H9 (cell line): Measurements from ENCODE around the gene CTH. TPM values are rescaled to one million over a fixed set of nuclear protein-coding genes. Genes with fewer than 3 reads are reported as not detected.
"Not testable (repeated sequence)": the region's sequence is repeated elsewhere in the genome, so short reads cannot be mapped to it uniquely, and the experiment has no call there.

Experiments
- DNase-seq: peaks from one replicate; pipeline ENCODE4 v3.0.0-alpha.2; 2017
- H2AFZ ChIP-seq: one replicate; pipeline ENCODE4 v1.6.1; 2013; ENCODE audit warnings: mild to moderate bottlenecking, low read length, control low read depth, moderate library complexity
- H2AK5ac ChIP-seq: 2 replicates; pipeline ENCODE4 v1.6.1; 2013; ENCODE audit warnings: low read length, control low read depth, mixed read lengths; ENCODE audit not compliant: insufficient read length
- H2BK120ac ChIP-seq: one replicate; pipeline ENCODE4 v1.6.1; 2013; ENCODE audit warnings: low read depth, mild to moderate bottlenecking, low read length, control low read depth, inconsistent platforms; ENCODE audit not compliant: poor library complexity, severe bottlenecking
- H2BK12ac ChIP-seq: 2 replicates; pipeline ENCODE4 v1.6.1; 2013; ENCODE audit warnings: low read length, control low read depth, mixed read lengths, low read depth; ENCODE audit not compliant: insufficient read length
- H2BK15ac ChIP-seq: 2 replicates; pipeline ENCODE4 v1.6.1; 2013; ENCODE audit warnings: low read depth, low read length, control low read depth
- H2BK20ac ChIP-seq: one replicate; pipeline ENCODE4 v1.6.1; 2013; ENCODE audit warnings: low read depth, mild to moderate bottlenecking, low read length, control low read depth, inconsistent platforms; ENCODE audit not compliant: poor library complexity, severe bottlenecking
- H2BK5ac ChIP-seq: 2 replicates; pipeline ENCODE4 v1.6.1; 2013; ENCODE audit warnings: low read length, control low read depth, mixed read lengths; ENCODE audit not compliant: insufficient read length
- H3K14ac ChIP-seq: 2 replicates; pipeline ENCODE4 v1.6.1; 2013; ENCODE audit warnings: low read length, control low read depth; ENCODE audit not compliant: insufficient read depth
- H3K18ac ChIP-seq: 2 replicates; pipeline ENCODE4 v1.6.1; 2013; ENCODE audit warnings: low read depth, mild to moderate bottlenecking, mixed read lengths, low read length, control low read depth; ENCODE audit not compliant: insufficient read length
- H3K23ac ChIP-seq: 2 replicates; pipeline ENCODE4 v1.6.1; 2013; ENCODE audit warnings: low read length, control low read depth, mixed read lengths, low read depth; ENCODE audit not compliant: insufficient read length
- H3K23me2 ChIP-seq: 2 replicates; pipeline ENCODE4 v1.6.1; 2013; ENCODE audit warnings: low read depth, mild to moderate bottlenecking, mixed read lengths, low read length, control low read depth; ENCODE audit not compliant: insufficient read length, poor library complexity, severe bottlenecking
- H3K27ac ChIP-seq: 2 replicates; pipeline ENCODE4 v1.5.1; 2013; ENCODE audit warnings: low read length, control low read depth, mixed read lengths, low read depth; ENCODE audit not compliant: insufficient read length
- H3K27me3 ChIP-seq: 2 replicates; pipeline ENCODE4 v1.6.1; 2013; ENCODE audit warnings: low read length, control low read depth, inconsistent platforms; ENCODE audit not compliant: insufficient read depth
- H3K4ac ChIP-seq: 2 replicates; pipeline ENCODE4 v1.6.1; 2013; ENCODE audit warnings: low read depth, mild to moderate bottlenecking, control low read depth, inconsistent platforms, low read length, moderate library complexity
- H3K4me1 ChIP-seq: 2 replicates; pipeline ENCODE4 v1.6.1; 2013; ENCODE audit warnings: low read length, control low read depth, inconsistent platforms; ENCODE audit not compliant: insufficient read depth
- H3K4me2 ChIP-seq: 2 replicates; pipeline ENCODE4 v1.6.1; 2013; ENCODE audit warnings: low read length, control low read depth, mixed read lengths; ENCODE audit not compliant: insufficient read length, insufficient read depth
- H3K56ac ChIP-seq: 2 replicates; pipeline ENCODE4 v1.6.1; 2013; ENCODE audit warnings: low read depth, mild to moderate bottlenecking, mixed read lengths, low read length, control low read depth; ENCODE audit not compliant: insufficient read length
- H3K79me1 ChIP-seq: 2 replicates; pipeline ENCODE4 v1.6.1; 2013; ENCODE audit warnings: low read depth, mild to moderate bottlenecking, moderate library complexity, low read length, control low read depth, inconsistent platforms; ENCODE audit not compliant: insufficient read depth, poor library complexity, severe bottlenecking
- H3K79me2 ChIP-seq: 2 replicates; pipeline ENCODE4 v1.6.1; 2013; ENCODE audit warnings: low read length, control low read depth, inconsistent platforms; ENCODE audit not compliant: insufficient read depth
- H3K9ac ChIP-seq: 2 replicates; pipeline ENCODE4 v1.6.1; 2013; ENCODE audit warnings: low read length, control low read depth, mixed read lengths; ENCODE audit not compliant: insufficient read length; ENCODE audit errors: extremely low read depth
- H3K9me3 ChIP-seq: one replicate; pipeline ENCODE4 v1.6.1; 2013; ENCODE audit warnings: low read depth, low read length, inconsistent platforms; ENCODE audit not compliant: control insufficient read depth
- H3T11ph ChIP-seq: one replicate; pipeline ENCODE4 v1.6.1; 2013; ENCODE audit warnings: mild to moderate bottlenecking, low read length, control low read depth, inconsistent platforms
- H4K20me1 ChIP-seq: one replicate; pipeline ENCODE4 v1.6.1; 2013; ENCODE audit not compliant: control insufficient read depth, insufficient read length, insufficient read depth
- H4K5ac ChIP-seq: 2 replicates; pipeline ENCODE4 v1.6.1; 2013; ENCODE audit warnings: low read depth, mild to moderate bottlenecking, mixed read lengths, low read length, control low read depth; ENCODE audit not compliant: insufficient read length
- H4K8ac ChIP-seq: replicated peaks from 2 replicates; pipeline ENCODE4 v1.6.1; 2013; ENCODE audit warnings: low read length, control low read depth, mixed read lengths, low read depth; ENCODE audit not compliant: insufficient read length
- H4K91ac ChIP-seq: 2 replicates; pipeline ENCODE4 v1.6.1; 2013; ENCODE audit warnings: low read depth, mild to moderate bottlenecking, moderate library complexity, mixed read lengths, low read length, control low read depth; ENCODE audit not compliant: insufficient read length
- H3K27ac Mint-ChIP-seq, 3 experiments: 2 replicates in 2 of 3; 3 replicates in 1 of 3; pipeline ENCODE4 v1.8.0; 2020 to 2021; ENCODE audit warnings: mixed read lengths in 3 of 3, mild to moderate bottlenecking in 1 of 3, moderate library complexity in 1 of 3
- H3K27me3 Mint-ChIP-seq: 2 replicates; pipeline ENCODE4 v1.8.0; 2021; ENCODE audit warnings: low read depth, mild to moderate bottlenecking, moderate library complexity, mixed read lengths
- H3K36me3 Mint-ChIP-seq, 3 experiments: 2 replicates in 2 of 3; 3 replicates in 1 of 3; pipeline ENCODE4 v1.8.0; 2020 to 2021; ENCODE audit warnings: low read depth in 3 of 3, mixed read lengths in 3 of 3; ENCODE audit not compliant: insufficient read depth in 1 of 3
- H3K4me1 Mint-ChIP-seq, 2 experiments: 2 replicates each; pipeline ENCODE4 v1.8.0; 2020; ENCODE audit warnings: mixed read lengths in 2 of 2
- H3K4me3 Mint-ChIP-seq, 2 experiments: 2 replicates in 1 of 2; 3 replicates in 1 of 2; pipeline ENCODE4 v1.8.0; 2020 to 2021; ENCODE audit warnings: mild to moderate bottlenecking in 2 of 2, mixed read lengths in 2 of 2, moderate library complexity in 1 of 2
- H3K9me3 Mint-ChIP-seq, 2 experiments: 2 replicates in 1 of 2; 3 replicates in 1 of 2; pipeline ENCODE4 v1.8.0; 2020; ENCODE audit warnings: mild to moderate bottlenecking in 2 of 2, mixed read lengths in 2 of 2, moderate library complexity in 1 of 2
- WGBS: extraction: QIAGEN DNeasy Blood & Tissue Kit; methylation state at CpG from one replicate; pipeline ENCODE4 v1.1.7; 2013; ENCODE audit warnings: missing lambda C conversion rate, low lambda C conversion rate, mixed read lengths; ENCODE audit not compliant: insufficient read length; ENCODE audit errors: extremely low coverage; 5-methylcytosine and 5-hydroxymethylcytosine counted together
- total RNA-seq: library from RNA; stranded (reverse); gene quantifications from 2 replicates; pipeline ENCODE4 v1.2.1, GENCODE V29; 2021
- TF ChIP-seq, protein P1 (sequence below): fragments of 200-600 bp; sonication (generic); conservative IDR thresholded peaks from 3 replicates; pipeline ENCODE4 v1.8.0; 2021; ENCODE audit warnings: antibody characterized with exemption, mild to moderate bottlenecking

CTH gene
- total RNA-seq, 1 experiment from 2014 or later = 15.5 TPM

DNA sequence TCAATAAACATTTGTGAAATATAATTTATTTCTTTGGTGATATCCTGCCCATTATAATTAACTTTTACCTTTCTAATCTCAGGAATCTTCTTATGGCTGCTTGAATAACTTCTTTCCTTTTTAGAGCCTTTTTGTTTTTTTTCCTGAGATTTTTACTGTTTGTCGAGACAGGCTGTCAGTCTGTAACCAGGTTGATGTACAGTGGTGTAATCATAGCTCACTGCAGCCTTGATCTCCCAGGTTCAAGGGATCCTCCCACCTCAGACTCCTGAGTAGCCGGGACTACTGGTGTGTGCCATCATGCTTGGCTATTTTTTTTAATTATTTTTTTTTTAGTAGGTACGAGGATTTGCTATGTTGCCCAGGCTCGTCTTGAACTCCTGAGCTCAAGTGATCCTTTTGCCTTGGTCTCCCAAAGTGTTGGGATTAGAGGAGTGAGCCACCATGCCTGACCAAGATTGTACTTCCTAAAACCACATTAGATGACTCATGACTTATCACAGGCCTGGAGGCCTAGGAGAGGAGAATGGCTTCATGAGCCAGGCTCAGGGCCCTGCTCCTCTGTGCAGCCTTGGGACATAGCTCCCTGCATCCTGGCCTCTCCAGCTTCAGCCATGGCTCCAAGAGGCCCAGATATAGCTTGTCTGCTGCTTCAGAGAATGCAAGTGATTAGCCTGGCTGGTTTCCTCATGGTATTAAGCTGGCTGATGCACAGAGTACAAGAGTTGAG, 48.6 kb downstream of the CTH start:
- Histone ChIP-seq H3K56ac (no peak overlapping the region), H3K79me1 (no peaks in the 10 kb centered on the region), H3K27ac (no peak overlapping the region), H3K23me2 (no peaks in the 10 kb centered on the region), H2BK12ac (no peak overlapping the region), H3K9ac (no peak overlapping the region), H3K4me1 (peaks cover 2% of the 10 kb centered on the region; the same call in 1 of the 2 replicates), H2AK5ac (no peak overlapping the region), H4K8ac (no peak overlapping the region), H3K4me2 (no peak overlapping the region), H2BK5ac (no peak overlapping the region), H3K14ac (no peak overlapping the region), H3T11ph (no peak overlapping the region), H2BK15ac (no peak overlapping the region), H2BK20ac (no peak overlapping the region), H4K5ac (no peak overlapping the region), H3K27me3 (no peaks in the 10 kb centered on the region), H3K23ac (no peak overlapping the region), H3K18ac (peak overlapping the region; percentile 17), H3K79me2 (no peaks in the 10 kb centered on the region), H2BK120ac (no peak overlapping the region), H4K91ac (no peak overlapping the region), H3K9me3 (no peaks in the 10 kb centered on the region), H4K20me1 (no peaks in the 10 kb centered on the region), H2AFZ (no peak overlapping the region), H3K4ac (no peak overlapping the region)
- Mint-ChIP-seq H3K36me3 (peaks cover 2 to 4% (median 3%) of the 10 kb centered on the region in 3 experiments; a peak in 3 of 7 replicates), H3K4me3 (peak overlapping the region in 1 of 2 experiments; percentile 41; a peak in 1 of 5 replicates), H3K27ac (peak overlapping the region in 2 of 3 experiments; percentile 81 to 93; a peak in 4 of 7 replicates), H3K27me3 (no peaks in the 10 kb centered on the region), H3K4me1 (peaks cover 15 to 26% of the 10 kb centered on the region in 2 experiments), H3K9me3 (peaks cover 0 to 3% of the 10 kb centered on the region in 2 experiments; a peak in 2 of 5 replicates)
- DNase-seq = no peak
- no CpG with 5 or more reads among the region's 4 CpGs for WGBS
- TF ChIP-seq, protein P1, sequence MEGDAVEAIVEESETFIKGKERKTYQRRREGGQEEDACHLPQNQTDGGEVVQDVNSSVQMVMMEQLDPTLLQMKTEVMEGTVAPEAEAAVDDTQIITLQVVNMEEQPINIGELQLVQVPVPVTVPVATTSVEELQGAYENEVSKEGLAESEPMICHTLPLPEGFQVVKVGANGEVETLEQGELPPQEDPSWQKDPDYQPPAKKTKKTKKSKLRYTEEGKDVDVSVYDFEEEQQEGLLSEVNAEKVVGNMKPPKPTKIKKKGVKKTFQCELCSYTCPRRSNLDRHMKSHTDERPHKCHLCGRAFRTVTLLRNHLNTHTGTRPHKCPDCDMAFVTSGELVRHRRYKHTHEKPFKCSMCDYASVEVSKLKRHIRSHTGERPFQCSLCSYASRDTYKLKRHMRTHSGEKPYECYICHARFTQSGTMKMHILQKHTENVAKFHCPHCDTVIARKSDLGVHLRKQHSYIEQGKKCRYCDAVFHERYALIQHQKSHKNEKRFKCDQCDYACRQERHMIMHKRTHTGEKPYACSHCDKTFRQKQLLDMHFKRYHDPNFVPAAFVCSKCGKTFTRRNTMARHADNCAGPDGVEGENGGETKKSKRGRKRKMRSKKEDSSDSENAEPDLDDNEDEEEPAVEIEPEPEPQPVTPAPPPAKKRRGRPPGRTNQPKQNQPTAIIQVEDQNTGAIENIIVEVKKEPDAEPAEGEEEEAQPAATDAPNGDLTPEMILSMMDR = no peak

DNA sequence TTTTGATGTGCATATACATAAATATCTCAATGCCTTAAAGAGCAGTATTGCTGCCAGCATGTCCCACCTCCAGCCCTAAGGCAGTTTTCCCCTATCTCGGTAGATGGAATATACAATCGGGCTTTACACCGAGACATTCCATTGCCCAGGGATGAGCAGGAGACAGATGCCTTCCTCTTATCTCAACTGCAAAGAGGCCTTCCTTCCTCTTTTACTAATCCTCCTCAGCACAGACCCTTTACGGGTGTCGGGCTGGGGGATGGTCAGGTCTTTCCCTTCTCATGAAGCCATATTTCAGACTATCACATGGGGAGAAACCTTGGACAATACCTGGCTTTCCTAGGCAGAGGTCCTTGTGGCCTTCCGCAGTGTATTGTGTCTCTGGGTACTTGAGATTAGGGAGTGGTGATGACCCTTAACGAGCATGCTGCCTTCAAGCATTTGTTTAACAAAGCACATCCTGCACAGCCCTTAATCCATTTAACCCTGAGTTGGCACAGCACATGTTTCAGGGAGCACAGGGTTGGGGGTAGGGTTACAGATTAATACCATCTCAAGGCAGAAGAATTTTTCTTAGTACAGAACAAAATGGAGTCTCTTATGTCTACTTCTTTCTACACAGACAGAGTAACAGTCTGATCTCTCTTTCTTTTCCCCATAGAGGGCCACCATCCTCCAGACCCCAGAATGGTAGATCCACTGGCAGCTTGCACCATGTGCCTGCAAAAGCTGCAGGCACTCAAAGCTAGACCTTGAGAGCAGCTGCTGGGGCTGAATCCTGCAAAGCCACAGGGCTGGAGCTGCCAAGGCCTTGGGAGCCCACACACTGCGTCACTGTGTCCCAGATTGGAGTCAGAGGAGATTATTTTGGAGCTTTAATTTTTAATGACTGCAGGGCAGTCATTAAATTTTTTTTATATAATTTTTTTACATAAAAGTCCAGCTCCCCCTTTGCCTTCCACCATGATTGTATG, 50.0 kb downstream of the CTH start:
- H3K9me3 ChIP-seq, H4K8ac ChIP-seq, H3K23me2 ChIP-seq, H3K9me3 Mint-ChIP-seq, H2BK12ac ChIP-seq, H3K23ac ChIP-seq, H2AK5ac ChIP-seq, H3K56ac ChIP-seq, H2AFZ ChIP-seq, H2BK120ac ChIP-seq, H3T11ph ChIP-seq, H3K4ac ChIP-seq, H3K14ac ChIP-seq, H3K27me3 ChIP-seq, H3K18ac ChIP-seq, H3K36me3 Mint-ChIP-seq, H3K9ac ChIP-seq, H2BK15ac ChIP-seq, H3K79me2 ChIP-seq, H4K20me1 ChIP-seq, H3K4me1 ChIP-seq, H3K79me1 ChIP-seq, H3K4me2 ChIP-seq, H2BK5ac ChIP-seq, H3K27ac ChIP-seq, H4K5ac ChIP-seq, H3K27me3 Mint-ChIP-seq, DNase-seq, H4K91ac ChIP-seq: not testable (repeated sequence)
- WGBS = no CpG with 5 or more reads among the region's 8 CpGs
- Mint-ChIP-seq H3K27ac (peak overlapping the region in 2 of 3 experiments; percentile 81 to 93; a peak in 4 of 7 replicates), H3K4me3 (peak overlapping the region; percentile 15 to 19; a peak in 3 of 5 replicates), H3K4me1 (peaks cover 15 to 26% of the 10 kb centered on the region in 2 experiments)
- H2BK20ac ChIP-seq = peak overlapping the region; percentile 64
